HepG2 (cell line): ENCODE results near the gene COBLL1.

Experiments used
- DMTF1 ChIP-seq: sonication (generic); formaldehyde crosslinking; IDR thresholded peaks from 2 replicates; pipeline ENCODE4 v1.4.0; 2020; ENCODE audit warnings: mild to moderate bottlenecking, missing genetic modification reagents
- E2F1 ChIP-seq: sonication (generic); formaldehyde crosslinking; IDR thresholded peaks from 2 replicates; pipeline ENCODE4 v1.5.0; 2020; ENCODE audit warnings: missing genetic modification reagents
- FOXA3 ChIP-seq: IDR thresholded peaks from 2 replicates; pipeline ENCODE4 v1.6.1; 2016; ENCODE audit warnings: missing genetic modification reagents, missing compliant biosample characterization
- NFYB ChIP-seq: sonication (generic); formaldehyde crosslinking; IDR thresholded peaks from 2 replicates; pipeline ENCODE4 v1.4.0; 2020; ENCODE audit warnings: missing genetic modification reagents
- POLR2A ChIP-seq, 2 experiments: IDR thresholded peaks; 2 replicates each; pipeline ENCODE4 v1.6.1; 2011; ENCODE audit warnings: low read depth in 2 of 2, low read length in 2 of 2, mild to moderate bottlenecking in 1 of 2, moderate library complexity in 1 of 2; ENCODE audit not compliant: insufficient read depth in 1 of 2
- REXO4 ChIP-seq: sonication (generic); formaldehyde crosslinking; IDR thresholded peaks from 2 replicates; pipeline ENCODE4 v1.8.0; 2022; ENCODE audit warnings: missing genetic modification reagents, mild to moderate bottlenecking, borderline replicate concordance
- ZNF263 ChIP-seq: sonication (generic); formaldehyde crosslinking; IDR thresholded peaks from 2 replicates; pipeline ENCODE4 v1.4.0; 2020; ENCODE audit warnings: missing genetic modification reagents
- ZNF546 ChIP-seq: sonication (generic); formaldehyde crosslinking; conservative IDR thresholded peaks from 2 replicates; pipeline ENCODE4 v1.8.1; 2023; ENCODE audit warnings: mild to moderate bottlenecking, missing genetic modification reagents
- ZNF768 ChIP-seq: sonication (generic); formaldehyde crosslinking; IDR thresholded peaks from 2 replicates; pipeline ENCODE4 v1.4.0; 2020; ENCODE audit warnings: missing genetic modification reagents

- TF ChIP-seq ZNF546 (CRISPR knock-in tag) (no peak), FOXA3 (no peak), POLR2A (IDR thresholded peaks at IDR 0.05; ENCODE audit: insufficient read depth in 1 of 2, low read depth in 2 of 2, low read length in 2 of 2) (no peak), ZNF768 (no peak), E2F1 (no peak), NFYB (CRISPR knock-in tag) (no peak), REXO4 (CRISPR knock-in tag) (no peak), ZNF263 (no peak), DMTF1 (CRISPR knock-in tag) (no peak)
Observed at GRCh38 chr2:164831887-164832286, 9.7 kb downstream of the COBLL1 start.
